Stimulated activated CD8-positive, alpha-beta memory T cell treated with anti-CD3 and anti-CD28 coated beads, Interleukin-4, amount 100 ng/mL, for 24 hours (primary cell): ENCODE measurements around the gene NOP9.

Experiments
- DNase-seq: peaks from one replicate; pipeline ENCODE4 v3.0.0-alpha.2; 2020; ENCODE audit warnings: low read depth

The NOP9 gene

GRCh38 chr14:24299255-24300191 is at the start of gene NOP9, which contains the start of gene DHRS1:
Gene NOP9, plus strand, starts transcription at chr14:24299850. Its CDS starts 105 bp downstream, at chr14:24299955.
Gene DHRS1, minus strand, starts transcription at chr14:24299780. Its CDS starts 674 bp downstream, at chr14:24299106.
- peak; percentile 85 for DNase-seq

DNA sequence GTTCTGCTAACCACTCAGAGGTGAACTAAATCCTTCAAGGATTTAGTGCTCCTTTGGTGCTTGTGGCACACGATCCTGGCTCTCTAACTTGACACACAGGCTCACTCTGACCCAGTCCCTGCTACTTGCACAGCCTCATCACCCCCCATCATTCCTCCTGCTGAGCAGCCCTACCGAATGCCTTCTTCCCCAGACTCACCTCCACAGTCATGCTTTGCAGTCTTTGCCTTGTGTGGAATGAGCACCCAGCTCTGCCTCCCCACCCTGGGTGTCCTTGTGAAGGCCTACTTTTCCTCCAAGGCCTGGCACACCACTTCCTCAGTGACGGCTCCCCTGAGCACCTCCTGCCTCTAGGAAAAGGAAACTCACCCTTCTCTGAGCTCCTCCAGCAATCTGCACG is 49.3 kb upstream of the NOP9 start:
- no peak for DNase-seq

GRCh38 chr14:24251880-24252288 is 47.8 kb upstream of the NOP9 start:
- no peak for DNase-seq

DNA sequence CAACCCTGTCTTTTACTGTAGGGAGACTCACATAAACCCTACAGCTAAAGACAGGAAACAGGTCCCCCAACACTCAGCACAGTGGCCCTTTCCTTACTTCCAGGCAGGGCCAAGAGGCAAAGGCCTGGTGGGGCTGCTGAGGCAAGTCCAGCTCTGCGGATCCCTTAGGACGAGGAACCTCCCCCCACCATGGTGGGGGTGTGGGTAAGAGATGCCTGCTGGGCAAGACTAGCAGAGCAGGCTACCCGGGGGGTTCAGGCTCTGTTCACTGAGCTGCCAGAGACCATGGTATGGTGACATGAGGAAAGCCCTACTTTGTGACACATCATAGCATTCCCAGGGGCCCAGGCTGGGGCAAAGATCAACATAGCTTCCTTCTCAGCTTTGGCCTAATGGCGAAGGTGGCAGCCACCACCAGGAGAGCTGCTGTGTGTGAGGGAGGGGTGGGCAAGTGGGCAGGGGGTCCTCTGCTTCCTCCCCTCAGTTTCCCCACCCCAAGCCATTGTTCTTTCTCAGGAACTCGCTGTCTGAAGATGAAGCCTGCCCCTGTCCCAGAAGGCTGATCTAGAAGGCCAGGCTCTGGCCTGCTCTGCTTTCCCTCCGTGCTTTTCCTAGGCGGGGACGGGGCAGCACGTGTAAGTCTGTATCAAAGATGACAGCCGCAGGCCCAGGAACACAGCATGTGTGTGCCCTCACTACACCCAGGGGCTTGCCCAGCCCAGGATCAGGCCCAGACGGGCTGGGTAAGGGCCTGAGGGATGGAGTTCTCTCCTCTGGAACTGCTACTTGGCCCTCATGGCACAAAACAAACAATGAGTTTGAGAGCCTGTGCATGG is 47.1 kb upstream of the NOP9 start:
- DNase-seq: no peak

GRCh38 chr14:24253936-24254335 is 45.7 kb upstream of the NOP9 start:
- DNase-seq: no peak

DNA sequence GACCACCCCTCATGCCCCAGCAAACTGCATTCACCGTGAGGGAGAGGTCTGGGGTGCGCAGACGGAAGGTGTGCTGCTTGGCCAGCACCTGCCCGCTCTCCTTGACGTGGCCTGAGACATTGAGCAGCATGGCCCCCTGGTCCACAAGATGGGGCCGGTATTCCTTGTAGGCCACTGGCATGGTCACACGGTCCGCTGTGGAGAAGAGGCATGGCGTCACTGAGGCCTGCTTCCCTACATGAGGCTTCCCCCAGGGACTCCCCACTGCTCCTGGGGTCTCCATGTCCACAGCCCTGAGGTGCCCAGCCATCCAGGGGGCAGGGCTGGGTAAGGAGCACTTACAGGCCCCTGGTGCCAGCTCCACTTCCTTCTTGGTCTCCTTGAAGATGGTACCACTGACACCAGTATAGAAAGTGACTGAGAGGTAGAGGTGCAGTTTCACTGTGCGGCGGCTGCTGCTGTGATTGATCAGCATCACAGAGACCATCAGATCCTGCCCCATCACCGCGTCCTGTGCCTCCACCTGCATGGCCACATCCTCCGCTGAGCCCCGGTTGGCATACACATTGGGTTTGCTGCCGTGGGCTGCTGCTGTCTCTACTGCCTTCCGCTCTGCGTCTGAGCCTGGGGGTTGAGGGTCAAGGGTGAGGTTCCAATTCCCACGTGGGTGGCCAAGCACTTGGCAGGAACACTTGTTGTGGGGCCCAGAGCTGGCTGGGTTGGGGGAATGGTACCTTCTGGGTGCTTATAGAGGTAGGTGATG is 44.8 kb upstream of the NOP9 start:
- no peak for DNase-seq

DNA sequence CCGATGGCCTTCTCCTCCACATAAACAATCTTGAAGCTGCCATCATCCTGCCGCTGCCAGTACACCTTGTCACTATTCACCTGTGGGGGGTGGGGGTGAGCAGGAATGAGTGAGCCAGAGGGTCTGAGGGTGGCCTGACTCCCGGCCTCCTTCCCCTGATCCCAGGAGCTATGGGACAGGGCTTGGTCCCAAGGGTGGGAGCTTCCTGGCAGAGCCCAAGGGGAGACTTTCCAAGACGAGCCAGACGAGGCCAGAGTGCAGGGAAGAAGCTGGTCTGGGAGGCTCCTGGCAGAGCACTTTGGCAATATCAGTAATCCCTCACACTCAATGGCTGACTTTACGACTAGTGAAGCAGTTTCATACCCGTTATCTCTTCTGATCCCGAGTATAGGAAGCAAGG is 44.2 kb upstream of the NOP9 start:
- DNase-seq: no peak

DNA sequence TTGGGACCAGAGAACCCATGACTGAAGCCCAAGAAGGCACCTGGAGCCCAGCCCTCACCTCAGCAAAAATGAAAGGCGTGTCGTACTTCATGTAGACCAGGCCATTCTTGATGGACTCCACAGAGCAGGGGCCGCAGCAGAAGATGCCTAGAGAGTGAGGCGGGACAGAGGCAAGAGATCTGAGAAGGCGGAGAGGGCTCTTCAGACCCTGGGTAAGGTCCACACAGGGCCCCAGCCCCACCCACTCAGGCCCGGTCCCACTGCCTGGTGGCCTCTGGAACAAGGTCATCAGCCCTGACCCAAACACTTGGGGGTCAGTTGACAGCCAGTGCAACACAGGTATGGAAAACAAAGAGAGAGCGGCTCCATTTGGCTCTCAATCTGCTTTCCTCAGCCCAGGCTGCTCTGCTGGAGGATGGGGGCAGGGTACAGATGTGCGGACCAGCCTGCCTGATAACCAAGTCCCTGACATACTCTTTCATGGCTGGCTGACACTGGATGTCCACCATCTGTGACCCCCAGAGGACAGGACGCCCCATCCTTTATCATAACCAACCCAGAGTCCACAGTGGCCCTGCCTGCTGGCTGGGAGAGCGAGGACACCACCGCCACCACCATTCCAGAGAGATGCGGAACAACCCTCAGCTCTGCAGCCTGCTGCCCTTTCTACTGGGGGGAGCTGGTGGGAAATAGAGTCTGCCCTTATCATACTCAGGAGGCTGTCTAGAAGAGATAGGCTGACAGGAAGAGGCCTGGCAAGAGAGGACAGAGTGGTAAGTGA is 43.5 kb upstream of the NOP9 start:
- DNase-seq: no peak

- no peak for DNase-seq
Observed at GRCh38 chr14:24256960-24257359, 42.7 kb upstream of the NOP9 start.

DNA sequence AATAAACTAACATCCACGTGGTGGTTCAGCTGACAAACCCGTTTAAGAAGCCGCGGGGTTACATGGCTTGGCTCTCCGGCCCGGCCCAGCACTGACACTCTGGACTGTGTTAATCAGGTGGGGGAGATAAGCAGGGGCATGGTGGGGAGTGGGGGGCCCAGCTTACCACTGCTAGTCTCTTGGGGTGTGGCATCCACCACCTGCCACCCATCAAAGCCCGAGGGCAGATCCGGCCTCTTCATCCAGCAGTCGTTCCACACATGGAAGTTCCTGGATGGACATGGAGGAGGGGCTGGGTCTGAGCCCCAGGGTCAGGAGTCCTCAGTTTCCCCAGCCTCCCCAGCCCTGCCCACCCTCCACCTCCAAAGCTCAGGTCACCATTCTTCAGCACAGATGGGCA is 41.5 kb upstream of the NOP9 start:
- no peak for DNase-seq

- DNase-seq: no peak
Observed at GRCh38 chr14:24258548-24259265, 40.9 kb upstream of the NOP9 start.

- DNase-seq: no peak
Observed at GRCh38 chr14:24259282-24260025, 40.2 kb upstream of the NOP9 start.

- no peak for DNase-seq
Observed at GRCh38 chr14:24260026-24260779, 39.4 kb upstream of the NOP9 start.

DNA sequence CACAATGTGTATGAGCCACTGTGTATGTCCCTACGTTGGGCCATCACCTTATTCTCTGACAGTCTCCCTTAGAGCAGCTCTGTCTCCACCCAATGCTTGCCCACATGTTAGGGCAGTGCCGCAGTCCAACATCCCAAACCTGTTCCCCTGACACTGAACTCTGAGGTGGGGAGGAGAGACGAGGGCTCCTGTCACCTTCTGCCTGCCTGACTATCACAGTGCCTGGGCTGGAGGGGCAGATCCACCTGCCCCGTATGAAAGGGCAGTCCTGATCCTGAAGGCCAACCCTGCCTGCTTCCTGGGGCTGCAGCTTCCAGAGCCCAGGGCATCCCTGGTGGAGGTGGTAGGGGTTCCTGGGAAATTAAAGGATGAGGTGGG is 38.9 kb upstream of the NOP9 start:
- DNase-seq: no peak

DNA sequence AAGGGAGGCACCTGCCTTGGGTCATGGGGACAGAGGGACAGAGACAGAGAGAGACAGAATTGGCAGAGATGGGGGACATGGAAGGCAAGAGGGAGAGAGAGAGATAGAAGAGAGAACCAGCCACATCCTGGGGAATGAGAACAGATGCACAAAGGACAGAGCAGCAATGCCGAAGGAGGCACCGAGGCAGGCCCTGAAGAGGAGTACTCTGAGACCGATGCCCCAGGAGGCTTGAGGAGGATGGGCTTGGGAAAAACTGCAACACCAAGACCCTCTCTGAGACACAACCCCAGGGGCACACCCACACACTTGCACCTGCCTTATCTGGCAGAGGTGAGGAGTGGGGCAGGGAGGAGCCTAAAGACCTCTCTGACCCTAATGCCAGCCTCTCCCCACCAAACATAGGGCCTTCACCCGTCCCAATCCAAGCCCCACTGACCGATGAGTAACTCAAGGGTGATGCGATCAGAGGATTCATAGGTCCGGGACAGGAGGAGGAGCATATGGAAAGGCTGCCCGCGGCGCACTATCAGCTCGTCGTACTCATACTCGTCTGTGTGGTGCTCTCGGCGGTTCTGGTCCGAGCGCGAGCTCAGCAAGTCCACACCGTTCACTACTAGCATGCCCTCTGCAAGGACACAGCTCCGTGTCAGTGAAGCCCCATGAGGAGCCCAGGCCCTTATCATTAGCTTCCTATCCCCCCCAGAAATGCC is 38.2 kb upstream of the NOP9 start:
- DNase-seq: no peak

- DNase-seq: no peak
Observed at GRCh38 chr14:24261969-24262327, 37.7 kb upstream of the NOP9 start.

GRCh38 chr14:24262821-24263733 is 36.6 kb upstream of the NOP9 start, which contains the start of gene TGM1:
Gene TGM1, minus strand, starts transcription at chr14:24263177. Its CDS starts 825 bp downstream, at chr14:24262352.
- no peak for DNase-seq
